ENCODE data around the gene GRK1.

DNA sequence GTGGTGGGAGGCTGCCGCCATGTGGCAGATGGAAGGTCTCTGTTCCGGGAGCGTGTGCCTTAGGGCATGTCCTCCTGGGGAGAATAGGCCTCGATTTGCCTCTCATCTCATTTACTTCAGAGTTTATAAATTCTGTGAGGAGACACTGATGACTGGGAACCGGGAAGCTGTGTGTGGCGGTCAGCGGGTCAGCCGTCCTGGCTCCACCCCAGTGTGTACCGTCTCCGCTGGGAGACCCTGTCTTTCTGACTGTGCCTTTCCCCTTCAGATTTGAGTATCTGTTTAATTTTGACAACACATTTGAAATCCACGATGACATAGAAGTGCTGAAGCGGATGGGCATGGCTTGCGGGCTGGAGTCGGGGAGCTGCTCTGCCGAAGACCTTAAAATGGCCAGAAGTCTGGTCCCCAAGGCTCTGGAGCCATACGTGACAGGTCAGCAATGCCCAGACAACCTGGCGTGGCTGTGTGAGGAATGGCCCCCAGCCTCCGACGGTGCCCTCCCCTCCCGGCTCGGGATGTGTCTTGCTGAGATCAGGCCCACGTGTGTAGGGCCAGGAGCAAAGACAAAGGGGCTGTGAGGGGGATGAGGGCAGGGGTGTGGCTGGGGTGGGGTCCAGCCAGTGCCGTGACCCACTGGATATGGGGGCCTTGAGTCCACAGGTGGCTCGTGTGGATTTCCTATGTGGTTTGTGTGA is 30.6 kb upstream of the GRK1 start:
- TF ChIP-seq, protein P1, sequence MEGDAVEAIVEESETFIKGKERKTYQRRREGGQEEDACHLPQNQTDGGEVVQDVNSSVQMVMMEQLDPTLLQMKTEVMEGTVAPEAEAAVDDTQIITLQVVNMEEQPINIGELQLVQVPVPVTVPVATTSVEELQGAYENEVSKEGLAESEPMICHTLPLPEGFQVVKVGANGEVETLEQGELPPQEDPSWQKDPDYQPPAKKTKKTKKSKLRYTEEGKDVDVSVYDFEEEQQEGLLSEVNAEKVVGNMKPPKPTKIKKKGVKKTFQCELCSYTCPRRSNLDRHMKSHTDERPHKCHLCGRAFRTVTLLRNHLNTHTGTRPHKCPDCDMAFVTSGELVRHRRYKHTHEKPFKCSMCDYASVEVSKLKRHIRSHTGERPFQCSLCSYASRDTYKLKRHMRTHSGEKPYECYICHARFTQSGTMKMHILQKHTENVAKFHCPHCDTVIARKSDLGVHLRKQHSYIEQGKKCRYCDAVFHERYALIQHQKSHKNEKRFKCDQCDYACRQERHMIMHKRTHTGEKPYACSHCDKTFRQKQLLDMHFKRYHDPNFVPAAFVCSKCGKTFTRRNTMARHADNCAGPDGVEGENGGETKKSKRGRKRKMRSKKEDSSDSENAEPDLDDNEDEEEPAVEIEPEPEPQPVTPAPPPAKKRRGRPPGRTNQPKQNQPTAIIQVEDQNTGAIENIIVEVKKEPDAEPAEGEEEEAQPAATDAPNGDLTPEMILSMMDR (IDR thresholded peaks at IDR 0.05) = no peak
- TF ChIP-seq POLR2A (IDR thresholded peaks at IDR 0.05) = no peak

Measured in heart left ventricle (tissue), 13 donors.